ENCODE measurements around the gene MRPS7.

- no peak for TF ChIP-seq GATA3 (IDR thresholded peaks at IDR 0.05; ENCODE audit: low read depth, low read length)
- no peak for TF ChIP-seq GATA2 (IDR thresholded peaks at IDR 0.05; ENCODE audit: low read depth, low read length)
Observed at GRCh38 chr17:75289832-75290337, 28.2 kb downstream of the MRPS7 start.

Measured in SH-SY5Y (cell line).